ENCODE results near the gene TSHZ2.

TSHZ2 gene

DNA sequence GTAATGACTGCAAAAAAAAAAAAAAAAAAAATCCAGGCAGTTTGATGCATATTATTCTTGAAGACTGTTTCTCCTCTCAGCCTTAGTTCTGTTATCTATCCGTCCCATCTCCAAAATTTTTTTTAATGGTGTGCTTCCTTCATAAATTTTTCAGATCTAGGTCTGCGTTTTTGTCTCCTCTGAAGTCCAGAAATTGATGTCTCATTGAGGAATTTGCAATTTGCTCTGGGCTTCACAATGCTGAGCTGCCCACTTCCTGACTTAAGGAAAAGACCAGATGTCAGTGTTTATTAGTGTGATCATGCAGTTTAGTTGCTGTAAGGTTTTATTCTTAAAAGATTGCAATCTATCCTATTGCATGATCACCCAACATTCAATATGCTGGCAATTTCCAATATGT, 323.9 kb downstream of the TSHZ2 start:
- H3K27me3 ChIP-seq (ENCODE audit: low read depth, low read length), result peaks cover 8% of the 10 kb centered on the region
- no peaks in the 10 kb centered on the region for H3K9me3 ChIP-seq (ENCODE audit: insufficient read depth, low read length)
- no peaks in the 10 kb centered on the region for H3K36me3 ChIP-seq (replicated peaks; ENCODE audit: low read depth, low read length)
- no peak overlapping the region for H3K4me3 ChIP-seq (ENCODE audit: low read length)
- no peaks in the 10 kb centered on the region for H3K4me1 ChIP-seq (ENCODE audit: low read length)
- H3K4me2 ChIP-seq (ENCODE audit: low read length), result no peak overlapping the region
- no peaks in the 10 kb centered on the region for H4K20me1 ChIP-seq (ENCODE audit: insufficient read depth, low read length)
- no peak overlapping the region for H3K9ac ChIP-seq (ENCODE audit: low read length)
- no peak overlapping the region for H3K27ac ChIP-seq (ENCODE audit: low read length)
- H3K79me2 ChIP-seq (ENCODE audit: low read length), result no peaks in the 10 kb centered on the region
- no peak for TF ChIP-seq EZH2phosphoT487 (IDR thresholded peaks at IDR 0.05; ENCODE audit: low read depth)
- TF ChIP-seq, protein P1, sequence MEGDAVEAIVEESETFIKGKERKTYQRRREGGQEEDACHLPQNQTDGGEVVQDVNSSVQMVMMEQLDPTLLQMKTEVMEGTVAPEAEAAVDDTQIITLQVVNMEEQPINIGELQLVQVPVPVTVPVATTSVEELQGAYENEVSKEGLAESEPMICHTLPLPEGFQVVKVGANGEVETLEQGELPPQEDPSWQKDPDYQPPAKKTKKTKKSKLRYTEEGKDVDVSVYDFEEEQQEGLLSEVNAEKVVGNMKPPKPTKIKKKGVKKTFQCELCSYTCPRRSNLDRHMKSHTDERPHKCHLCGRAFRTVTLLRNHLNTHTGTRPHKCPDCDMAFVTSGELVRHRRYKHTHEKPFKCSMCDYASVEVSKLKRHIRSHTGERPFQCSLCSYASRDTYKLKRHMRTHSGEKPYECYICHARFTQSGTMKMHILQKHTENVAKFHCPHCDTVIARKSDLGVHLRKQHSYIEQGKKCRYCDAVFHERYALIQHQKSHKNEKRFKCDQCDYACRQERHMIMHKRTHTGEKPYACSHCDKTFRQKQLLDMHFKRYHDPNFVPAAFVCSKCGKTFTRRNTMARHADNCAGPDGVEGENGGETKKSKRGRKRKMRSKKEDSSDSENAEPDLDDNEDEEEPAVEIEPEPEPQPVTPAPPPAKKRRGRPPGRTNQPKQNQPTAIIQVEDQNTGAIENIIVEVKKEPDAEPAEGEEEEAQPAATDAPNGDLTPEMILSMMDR (IDR thresholded peaks at IDR 0.05; ENCODE audit: low read depth, low read length), result no peak
- no peak overlapping the region for H2AFZ ChIP-seq (ENCODE audit: low read depth, low read length)

GRCh38 chr20:53296451-53297153, 324.4 kb downstream of the TSHZ2 start:
- H3K4me2 ChIP-seq (ENCODE audit: low read length), result no peak overlapping the region
- no peaks in the 10 kb centered on the region for H3K4me1 ChIP-seq (ENCODE audit: low read length)
- no peak overlapping the region for H2AFZ ChIP-seq (ENCODE audit: low read depth, low read length)
- peaks cover 8% of the 10 kb centered on the region for H3K27me3 ChIP-seq (ENCODE audit: low read depth, low read length)
- no peaks in the 10 kb centered on the region for H3K36me3 ChIP-seq (replicated peaks; ENCODE audit: low read depth, low read length)
- H3K9me3 ChIP-seq (ENCODE audit: insufficient read depth, low read length), result no peaks in the 10 kb centered on the region
- no peaks in the 10 kb centered on the region for H3K79me2 ChIP-seq (ENCODE audit: low read length)
- TF ChIP-seq, protein P1 (IDR thresholded peaks at IDR 0.05; ENCODE audit: low read depth, low read length), result no peak
- TF ChIP-seq EZH2phosphoT487 (IDR thresholded peaks at IDR 0.05; ENCODE audit: low read depth), result no peak
- no peaks in the 10 kb centered on the region for H4K20me1 ChIP-seq (ENCODE audit: insufficient read depth, low read length)
- H3K9ac ChIP-seq (ENCODE audit: low read length), result no peak overlapping the region
- H3K27ac ChIP-seq (ENCODE audit: low read length), result no peak overlapping the region
- no peak overlapping the region for H3K4me3 ChIP-seq (ENCODE audit: low read length)

DNA sequence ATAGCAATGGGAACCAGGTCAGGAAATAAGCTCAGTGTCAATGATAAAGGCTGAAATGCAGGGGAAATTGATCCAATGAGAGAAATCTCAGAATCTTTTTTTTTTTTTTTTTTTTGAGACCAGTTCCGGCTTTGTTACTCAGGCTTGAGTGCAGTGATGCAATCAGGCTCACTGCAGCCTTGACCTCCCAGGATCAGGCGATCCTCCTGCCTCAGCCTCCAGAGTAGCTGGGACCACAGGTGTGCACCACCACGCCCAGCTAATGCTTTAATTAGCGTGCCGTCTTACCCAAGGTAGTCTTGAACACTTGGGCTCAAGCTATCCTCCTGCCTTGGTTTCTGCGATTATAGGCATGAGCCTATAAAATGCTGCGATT, 325.0 kb downstream of the TSHZ2 start:
- Histone ChIP-seq H3K27ac (ENCODE audit: low read length) (no peak overlapping the region), H3K36me3 (replicated peaks; ENCODE audit: low read depth, low read length) (no peaks in the 10 kb centered on the region), H2AFZ (ENCODE audit: low read depth, low read length) (no peak overlapping the region), H3K9ac (ENCODE audit: low read length) (no peak overlapping the region), H3K4me2 (ENCODE audit: low read length) (no peak overlapping the region), H3K4me1 (ENCODE audit: low read length) (no peaks in the 10 kb centered on the region), H3K27me3 (ENCODE audit: low read depth, low read length) (peaks cover 8% of the 10 kb centered on the region), H4K20me1 (ENCODE audit: insufficient read depth, low read length) (no peaks in the 10 kb centered on the region), H3K4me3 (ENCODE audit: low read length) (no peak overlapping the region), H3K79me2 (ENCODE audit: low read length) (no peaks in the 10 kb centered on the region), H3K9me3 (ENCODE audit: insufficient read depth, low read length) (no peaks in the 10 kb centered on the region)
- TF ChIP-seq, protein P1 (IDR thresholded peaks at IDR 0.05; ENCODE audit: low read depth, low read length), result no peak
- no peak for TF ChIP-seq EZH2phosphoT487 (IDR thresholded peaks at IDR 0.05; ENCODE audit: low read depth)

DNA sequence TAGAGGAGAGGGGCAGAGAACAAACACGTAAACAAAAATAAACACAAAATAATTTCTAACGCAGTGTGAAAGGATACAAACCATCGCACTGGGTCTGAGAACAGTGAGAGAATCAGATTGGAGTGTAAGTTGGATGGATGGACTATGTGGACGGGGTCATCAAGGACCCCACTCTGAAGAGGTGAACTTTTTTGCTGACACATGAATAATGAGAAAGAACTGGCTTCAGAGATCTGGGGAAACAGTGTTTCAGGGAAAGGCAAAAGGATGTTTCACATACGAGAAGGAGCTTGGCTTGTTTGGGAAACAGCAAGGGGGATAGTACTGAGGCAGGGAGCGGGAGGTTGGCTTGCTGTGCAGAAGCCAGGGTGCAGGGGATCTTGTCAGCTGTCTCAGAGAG, 326.1 kb downstream of the TSHZ2 start:
- no peaks in the 10 kb centered on the region for H3K36me3 ChIP-seq (replicated peaks; ENCODE audit: low read depth, low read length)
- H3K27me3 ChIP-seq (ENCODE audit: low read depth, low read length), result peaks cover 8% of the 10 kb centered on the region

More for the DNA sequence above, 326.1 kb downstream of the TSHZ2 start:
- Histone ChIP-seq H2AFZ (ENCODE audit: low read depth, low read length) (no peak overlapping the region), H3K27ac (ENCODE audit: low read length) (no peak overlapping the region), H3K4me1 (ENCODE audit: low read length) (no peaks in the 10 kb centered on the region), H3K4me2 (ENCODE audit: low read length) (no peak overlapping the region), H3K9me3 (ENCODE audit: insufficient read depth, low read length) (no peaks in the 10 kb centered on the region), H4K20me1 (ENCODE audit: insufficient read depth, low read length) (no peaks in the 10 kb centered on the region), H3K79me2 (ENCODE audit: low read length) (no peaks in the 10 kb centered on the region), H3K4me3 (ENCODE audit: low read length) (no peak overlapping the region), H3K9ac (ENCODE audit: low read length) (no peak overlapping the region)
- TF ChIP-seq, protein P1 (IDR thresholded peaks at IDR 0.05; ENCODE audit: low read depth, low read length), result no peak
- TF ChIP-seq EZH2phosphoT487 (IDR thresholded peaks at IDR 0.05; ENCODE audit: low read depth), result no peak
